Lung (tissue), 12 donors: ENCODE measurements around the gene SLC22A23. TPM values are rescaled to one million over a fixed set of nuclear protein-coding genes. Genes with fewer than 3 reads are reported as not detected.

Source experiments
- ATAC-seq: fragments of 200-7000 bp; cut with Tn5 transposase; one replicate; pipeline ENCODE4 v1.9.1; 2020; ENCODE audit warnings: moderate number of reproducible peaks; ENCODE audit not compliant: insufficient read depth, low FRiP score
- DNase-seq, 3 donors: peaks; one replicate each; pipeline ENCODE4 v3.0.0-alpha.2; 2013 to 2017
- H3K27ac ChIP-seq, 2 donors: one replicate each; pipeline ENCODE4 v1.5.1; 2013; ENCODE audit warnings: mild to moderate bottlenecking in 2 of 2, moderate library complexity in 2 of 2, control low read depth in 1 of 2, inconsistent platforms in 1 of 2, low read depth in 1 of 2, low read length in 1 of 2
- H3K27me3 ChIP-seq, 3 donors: one replicate each; pipeline ENCODE4 v1.5.1; 2013; ENCODE audit warnings: low read length in 2 of 3; ENCODE audit not compliant: control insufficient read depth in 3 of 3, insufficient read depth in 3 of 3
- H3K36me3 ChIP-seq, 4 donors: one replicate each; pipeline ENCODE4 v1.5.1; 2013; ENCODE audit warnings: low read length in 4 of 4, mild to moderate bottlenecking in 1 of 4, moderate library complexity in 1 of 4; ENCODE audit not compliant: control insufficient read depth in 4 of 4, insufficient read depth in 4 of 4
- H3K4me1 ChIP-seq, 5 donors: one replicate each; pipeline ENCODE4 v1.5.1; 2013; ENCODE audit warnings: low read length in 5 of 5, mild to moderate bottlenecking in 2 of 5, moderate library complexity in 1 of 5; ENCODE audit not compliant: control insufficient read depth in 5 of 5, insufficient read depth in 5 of 5
- H3K4me3 ChIP-seq: one replicate; pipeline ENCODE4 v1.5.1; 2013; ENCODE audit warnings: mild to moderate bottlenecking, control low read depth, moderate library complexity
- H3K9ac ChIP-seq, 2 donors: one replicate each; pipeline ENCODE4 v1.5.1; 2013; ENCODE audit warnings: low read length in 2 of 2, control low read depth in 1 of 2; ENCODE audit not compliant: insufficient read depth in 1 of 2
- H3K9me3 ChIP-seq, 4 donors: one replicate each; pipeline ENCODE4 v1.5.1; 2013; ENCODE audit warnings: low read length in 3 of 4, mild to moderate bottlenecking in 1 of 4, moderate library complexity in 1 of 4; ENCODE audit not compliant: control insufficient read depth in 4 of 4, insufficient read depth in 3 of 4
- WGBS, 2 donors: extraction: QIAGEN DNeasy Blood & Tissue Kit; methylation state at CpG; one replicate each; pipeline ENCODE4 v1.1.7; 2013; 5-methylcytosine and 5-hydroxymethylcytosine counted together
- polyA plus RNA-seq, 2 donors: library from polyadenylated mRNA; stranded (reverse); fragments of 200-250 nt; gene quantifications; one replicate each; pipeline ENCODE4 v1.2.1, GENCODE V29; 2013
- total RNA-seq, 2 donors: library from RNA; depleted of rRNA in 1 of 2; stranded (reverse); fragments of >200 nt in 1 of 2; gene quantifications; one replicate each; pipeline ENCODE4 v1.2.1, GENCODE V29; 2014 to 2021
- TF ChIP-seq, protein P1 (sequence below): IDR thresholded peaks from 2 replicates; pipeline ENCODE4 v1.5.1; 2012; ENCODE audit warnings: mild to moderate bottlenecking; ENCODE audit errors: control extremely low read depth, extremely low read depth
- donor health status: control.
- donor health status: control.
- donor health status: Bipolar disorder and iron deficiency.
- donor health status: healthy.
- donor health status: DM: yes; HTN: yes; CAD: no.

The SLC22A23 gene
- total and polyA plus RNA-seq, 4 donors = 6.6 to 45.6 (median 24.1) TPM

- Histone ChIP-seq H3K36me3 (no peaks in the 10 kb centered on the region), H3K9ac (no peak overlapping the region), H3K27me3 (peaks cover 0 to 5% (median 0%) of the 10 kb centered on the region in 3 donors), H3K4me1 (no peaks in the 10 kb centered on the region), H3K9me3 (peaks cover 0 to 3% (median under 1%) of the 10 kb centered on the region in 4 donors), H3K27ac (no peak overlapping the region), H3K4me3 (no peak overlapping the region)
- ATAC-seq (no peak), DNase-seq (no peak)
- TF ChIP-seq, protein P1, sequence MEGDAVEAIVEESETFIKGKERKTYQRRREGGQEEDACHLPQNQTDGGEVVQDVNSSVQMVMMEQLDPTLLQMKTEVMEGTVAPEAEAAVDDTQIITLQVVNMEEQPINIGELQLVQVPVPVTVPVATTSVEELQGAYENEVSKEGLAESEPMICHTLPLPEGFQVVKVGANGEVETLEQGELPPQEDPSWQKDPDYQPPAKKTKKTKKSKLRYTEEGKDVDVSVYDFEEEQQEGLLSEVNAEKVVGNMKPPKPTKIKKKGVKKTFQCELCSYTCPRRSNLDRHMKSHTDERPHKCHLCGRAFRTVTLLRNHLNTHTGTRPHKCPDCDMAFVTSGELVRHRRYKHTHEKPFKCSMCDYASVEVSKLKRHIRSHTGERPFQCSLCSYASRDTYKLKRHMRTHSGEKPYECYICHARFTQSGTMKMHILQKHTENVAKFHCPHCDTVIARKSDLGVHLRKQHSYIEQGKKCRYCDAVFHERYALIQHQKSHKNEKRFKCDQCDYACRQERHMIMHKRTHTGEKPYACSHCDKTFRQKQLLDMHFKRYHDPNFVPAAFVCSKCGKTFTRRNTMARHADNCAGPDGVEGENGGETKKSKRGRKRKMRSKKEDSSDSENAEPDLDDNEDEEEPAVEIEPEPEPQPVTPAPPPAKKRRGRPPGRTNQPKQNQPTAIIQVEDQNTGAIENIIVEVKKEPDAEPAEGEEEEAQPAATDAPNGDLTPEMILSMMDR = no peak
Observed at GRCh38 chr6:3480009-3480408, 23.2 kb upstream of the SLC22A23 start.

DNA sequence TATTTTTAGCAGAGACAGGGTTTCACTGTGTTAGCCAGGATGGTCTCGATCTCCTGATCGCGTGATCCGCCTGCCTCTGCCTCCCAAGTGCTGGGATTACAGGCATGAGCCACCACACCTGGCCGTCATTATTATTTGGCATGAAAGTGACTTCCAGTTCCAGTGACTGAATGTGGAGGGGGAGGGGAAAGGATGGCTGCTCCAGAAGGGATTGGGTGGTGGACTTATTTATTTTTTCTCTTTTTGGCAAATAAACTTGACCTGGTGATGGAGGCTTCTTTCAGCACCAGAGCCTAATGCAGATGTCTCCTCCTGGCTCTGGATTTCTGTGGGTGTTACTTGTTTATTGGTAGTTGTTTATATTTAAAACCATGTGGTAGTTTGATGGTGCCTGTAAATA, 16.9 kb upstream of the SLC22A23 start:
- 94 to 96% methylated on average over 5 of the region's 5 CpGs for WGBS, 2 donors
- no peak for ATAC-seq
- no peak overlapping the region for H3K4me3 ChIP-seq
- H3K9me3 ChIP-seq = no peaks in the 10 kb centered on the region
- H3K36me3 ChIP-seq = no peaks in the 10 kb centered on the region
- no peak for DNase-seq
- H3K9ac ChIP-seq = no peak overlapping the region
- peaks cover 0 to 3% (median 0%) of the 10 kb centered on the region in 5 donors for H3K4me1 ChIP-seq
- no peak overlapping the region for H3K27ac ChIP-seq
- no peaks in the 10 kb centered on the region for H3K27me3 ChIP-seq
- TF ChIP-seq, protein P1 = no peak

- TF ChIP-seq, protein P1 = no peak
- DNase-seq = no peak
- Histone ChIP-seq H3K27ac (no peak overlapping the region), H3K9ac (no peak overlapping the region), H3K27me3 (no peaks in the 10 kb centered on the region), H3K4me1 (peaks cover 0 to 3% (median 0%) of the 10 kb centered on the region in 5 donors), H3K4me3 (no peak overlapping the region), H3K36me3 (no peaks in the 10 kb centered on the region), H3K9me3 (no peaks in the 10 kb centered on the region)
- 69 to 86% methylated on average over 3 of the region's 3 CpGs for WGBS, 2 donors
- ATAC-seq = no peak
Observed at GRCh38 chr6:3471711-3472110, 14.9 kb upstream of the SLC22A23 start.

- peaks cover 0 to 3% (median 0%) of the 10 kb centered on the region in 5 donors for H3K4me1 ChIP-seq
- H3K36me3 ChIP-seq = no peaks in the 10 kb centered on the region
- no peaks in the 10 kb centered on the region for H3K27me3 ChIP-seq
- ATAC-seq = no peak
- TF ChIP-seq, protein P1 = no peak
- DNase-seq = no peak
- WGBS, 2 donors = 70 to 94% methylated on average over 5 of the region's 5 CpGs
- no peak overlapping the region for H3K9ac ChIP-seq
- H3K9me3 ChIP-seq = no peaks in the 10 kb centered on the region
- H3K4me3 ChIP-seq = no peak overlapping the region
- H3K27ac ChIP-seq = no peak overlapping the region
Observed at GRCh38 chr6:3471286-3471685, 14.4 kb upstream of the SLC22A23 start.
